Measurements from ENCODE around the gene ENC1.
"Not testable (repeated sequence)": the region's sequence is repeated elsewhere in the genome, so short reads cannot be mapped to it uniquely, and the experiment has no call there.

The ENC1 gene

GRCh38 chr5:74640450-74640953 lies at the start of gene ENC1:
Gene ENC1, minus strand, starts transcription at chr5:74640728. Its CDS starts 4,243 bp downstream, at chr5:74636485.
- DNase-seq (ENCODE audit: low read depth in 1 of 2, low spot score in 1 of 2) = peak; percentile 45 to 59

DNA sequence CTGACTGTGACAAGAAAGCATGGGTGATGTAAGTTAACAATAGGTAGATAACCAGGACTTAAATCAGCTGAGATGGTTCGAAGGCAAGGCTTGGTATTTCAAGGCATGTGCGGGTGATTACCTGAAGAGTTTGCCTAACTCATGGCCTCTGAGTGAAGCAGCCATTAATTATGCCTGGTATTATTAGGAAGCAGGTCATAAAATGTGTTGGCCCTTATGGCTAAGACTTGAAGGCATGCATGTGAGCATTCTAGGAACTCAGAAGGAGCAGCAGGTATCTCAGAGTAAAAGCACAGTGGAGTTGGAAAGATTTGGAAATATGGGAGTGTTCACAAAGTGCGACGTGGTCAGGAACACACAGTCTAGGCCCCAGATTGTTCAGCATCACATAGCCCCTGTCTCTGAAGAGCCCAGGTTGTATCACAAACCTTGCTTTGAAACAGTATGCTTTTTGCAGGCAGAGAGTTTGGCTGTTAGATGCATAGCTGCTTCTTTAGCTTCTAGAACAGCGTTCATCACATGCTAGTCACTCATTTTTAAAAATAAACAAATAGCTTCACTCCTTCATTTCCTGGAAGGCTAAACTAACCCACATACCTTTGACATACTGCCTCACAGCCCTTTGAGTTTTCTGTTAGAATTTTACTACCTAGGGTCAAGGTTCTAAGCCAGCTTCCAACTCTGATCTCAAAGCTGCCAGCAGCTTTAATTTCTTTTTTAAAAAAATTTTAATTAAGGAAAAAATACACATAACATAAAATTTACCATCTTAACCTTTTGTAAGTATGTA lies 46.6 kb upstream of the ENC1 start:
- DNase-seq (ENCODE audit: low read depth in 1 of 2, low spot score in 1 of 2) = no peak

DNA sequence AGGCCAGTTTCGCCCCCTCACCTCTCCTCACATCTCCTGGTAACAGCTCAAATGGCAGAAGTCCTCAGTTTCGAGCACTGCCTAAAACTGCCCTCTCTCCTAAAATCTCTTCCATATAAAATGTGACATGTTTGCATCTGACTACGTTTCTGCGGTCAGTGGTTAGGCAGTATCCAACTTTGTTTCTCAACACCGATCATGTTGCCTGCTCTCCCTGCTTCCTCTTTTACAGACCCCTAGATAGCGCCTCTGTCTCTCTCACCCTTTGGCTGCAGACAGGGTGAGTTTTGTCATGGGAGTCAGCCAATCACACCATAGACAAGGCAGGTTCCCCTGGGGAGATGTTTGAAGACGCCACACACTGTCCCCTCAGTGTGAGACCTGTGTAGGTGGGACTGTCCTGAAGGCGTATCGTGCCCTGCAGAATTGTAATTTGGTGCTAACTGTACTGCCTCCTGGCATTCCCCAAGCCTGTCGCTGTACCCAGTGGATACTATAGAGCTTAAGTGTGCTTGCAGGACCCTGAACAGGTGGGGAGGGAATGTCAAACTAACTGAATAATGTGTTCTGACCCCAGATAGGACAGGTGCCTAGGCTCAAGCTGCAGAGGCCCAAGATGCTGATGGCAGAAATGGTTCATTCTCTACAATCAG lies 45.6 kb upstream of the ENC1 start:
- no peak for DNase-seq (ENCODE audit: low read depth in 1 of 2, low spot score in 1 of 2)

DNA sequence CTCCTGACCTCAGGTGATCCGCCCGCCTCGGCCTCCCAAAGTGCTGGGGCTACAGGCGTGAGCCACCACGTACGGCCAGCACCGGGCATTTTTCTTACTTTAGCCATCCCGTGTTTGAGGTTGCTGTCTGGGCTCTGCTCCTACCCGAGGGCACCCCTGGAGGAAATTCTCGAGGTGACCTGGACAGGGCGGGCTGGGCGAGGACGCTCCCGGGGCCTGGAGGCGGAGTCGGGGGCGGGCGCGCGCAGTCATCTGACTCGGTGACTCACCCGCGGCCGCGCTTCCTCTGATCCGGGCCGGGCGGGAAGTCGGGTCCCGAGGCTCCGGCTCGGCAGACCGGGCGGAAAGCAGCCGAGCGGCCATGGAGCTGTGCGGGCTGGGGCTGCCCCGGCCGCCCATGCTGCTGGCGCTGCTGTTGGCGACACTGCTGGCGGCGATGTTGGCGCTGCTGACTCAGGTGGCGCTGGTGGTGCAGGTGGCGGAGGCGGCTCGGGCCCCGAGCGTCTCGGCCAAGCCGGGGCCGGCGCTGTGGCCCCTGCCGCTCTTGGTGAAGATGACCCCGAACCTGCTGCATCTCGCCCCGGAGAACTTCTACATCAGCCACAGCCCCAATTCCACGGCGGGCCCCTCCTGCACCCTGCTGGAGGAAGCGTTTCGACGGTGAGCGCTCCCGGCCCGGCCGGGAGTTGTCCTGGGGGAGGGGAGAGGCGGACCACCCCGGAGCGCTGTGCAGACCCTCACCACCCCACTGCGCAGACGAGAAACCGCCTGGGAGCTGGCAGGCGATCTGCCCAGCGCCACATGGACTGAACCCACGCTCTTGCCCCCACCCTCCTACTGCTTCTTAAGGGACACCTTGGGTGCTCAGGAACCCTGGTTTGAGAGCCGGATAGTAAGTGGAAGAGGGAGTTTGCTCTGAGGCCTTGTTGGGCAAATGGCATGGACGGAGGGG lies 44.6 kb upstream of the ENC1 start, which contains the start of gene HEXB:
Gene HEXB (plus strand): TSS at position 334 of the 952 bp plus-strand sequence. CDS start 28 bp downstream, at position 362.
- peak; percentile 58 to 75 for DNase-seq (ENCODE audit: low read depth in 1 of 2, low spot score in 1 of 2)

DNA sequence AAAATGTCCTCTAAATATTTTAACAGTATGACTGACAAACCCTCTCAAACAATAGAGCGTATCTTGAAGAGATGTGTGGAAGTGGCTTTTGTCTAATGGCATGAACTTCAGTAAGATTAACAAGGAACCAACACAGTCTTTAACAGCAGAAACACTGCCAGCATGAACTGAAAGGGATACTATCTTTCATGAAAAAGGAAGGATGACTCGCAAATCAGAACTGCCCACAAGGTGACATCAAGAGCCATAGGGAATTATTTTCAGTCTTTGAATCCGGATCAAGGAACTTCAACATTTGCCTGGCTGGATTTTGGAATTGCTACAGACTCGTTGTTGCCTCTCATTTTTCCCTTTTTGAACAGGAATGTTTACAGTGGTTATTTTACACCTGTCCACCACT lies 39.4 kb upstream of the ENC1 start:
- DNase-seq (ENCODE audit: low read depth in 1 of 2, low spot score in 1 of 2) = no peak

GRCh38 chr5:74679300-74679699 lies 38.8 kb upstream of the ENC1 start:
- not testable (repeated sequence) for DNase-seq (ENCODE audit: low read depth in 1 of 2, low spot score in 1 of 2)

GRCh38 chr5:74678123-74678522 lies 37.6 kb upstream of the ENC1 start:
- not testable (repeated sequence) for DNase-seq (ENCODE audit: low read depth in 1 of 2, low spot score in 1 of 2)

- DNase-seq (ENCODE audit: low read depth in 1 of 2, low spot score in 1 of 2) = not testable (repeated sequence)
Measured at GRCh38 chr5:74676466-74676865, 35.9 kb upstream of the ENC1 start.

GRCh38 chr5:74673011-74673790 lies 32.7 kb upstream of the ENC1 start:
- DNase-seq (ENCODE audit: low read depth in 1 of 2, low spot score in 1 of 2) = no peak

GRCh38 chr5:74672215-74672877 lies 31.8 kb upstream of the ENC1 start:
- DNase-seq (ENCODE audit: low read depth in 1 of 2, low spot score in 1 of 2) = no peak

DNA sequence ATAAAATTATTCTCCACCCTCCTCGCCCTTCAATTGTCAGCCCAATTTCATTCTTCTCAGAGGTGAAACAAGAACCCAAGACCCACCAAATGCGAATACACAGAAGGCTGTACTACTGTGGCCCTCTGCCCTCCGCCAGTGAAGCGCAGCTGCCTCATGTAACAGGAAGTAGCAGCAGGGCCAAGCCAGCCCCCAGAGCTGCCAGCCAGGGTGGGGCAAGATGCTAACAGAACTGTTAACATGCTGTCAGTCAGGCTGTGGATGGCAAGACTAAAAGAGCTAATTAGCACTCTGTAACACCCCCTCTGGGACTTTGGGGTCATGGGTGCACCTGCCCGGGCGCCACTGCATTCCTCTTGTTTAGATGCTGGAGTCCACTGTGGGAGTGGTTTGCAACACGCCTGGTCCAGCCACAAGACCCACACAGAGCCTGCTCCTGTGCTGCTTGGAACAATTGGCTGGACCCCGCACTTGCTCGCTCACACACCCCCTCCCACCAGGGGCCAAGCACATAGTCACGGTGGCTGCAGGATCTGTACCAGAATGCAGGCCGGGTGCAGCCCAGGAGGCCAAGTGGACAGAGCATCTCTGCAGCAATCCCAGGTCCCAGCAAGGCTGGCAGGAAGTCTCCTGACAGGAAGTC lies 30.0 kb upstream of the ENC1 start:
- DNase-seq (ENCODE audit: low read depth in 1 of 2, low spot score in 1 of 2) = no peak

- DNase-seq (ENCODE audit: low read depth in 1 of 2, low spot score in 1 of 2) = no peak
Measured at GRCh38 chr5:74669821-74670220, 29.3 kb upstream of the ENC1 start.

DNA sequence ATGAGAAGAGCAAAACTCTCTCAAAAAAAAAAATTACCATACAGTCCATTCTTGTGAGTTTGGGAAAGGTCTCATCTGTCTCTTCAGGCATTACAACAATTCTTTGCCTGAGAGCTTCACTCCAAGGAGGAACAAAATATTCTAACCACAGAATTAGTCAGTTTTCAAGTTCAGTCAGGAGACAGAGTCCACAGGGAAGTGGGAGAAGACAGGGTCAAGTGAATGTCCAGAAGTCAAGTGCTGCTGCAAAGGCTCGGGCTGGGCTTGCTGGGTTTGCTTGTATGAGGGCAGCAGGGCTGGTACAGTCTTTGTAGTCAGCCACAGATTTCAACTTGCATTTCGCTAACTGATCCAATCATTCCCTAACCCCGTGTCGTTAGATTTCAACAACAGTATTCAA lies 26.9 kb upstream of the ENC1 start:
- DNase-seq (ENCODE audit: low read depth in 1 of 2, low spot score in 1 of 2) = no peak

DNA sequence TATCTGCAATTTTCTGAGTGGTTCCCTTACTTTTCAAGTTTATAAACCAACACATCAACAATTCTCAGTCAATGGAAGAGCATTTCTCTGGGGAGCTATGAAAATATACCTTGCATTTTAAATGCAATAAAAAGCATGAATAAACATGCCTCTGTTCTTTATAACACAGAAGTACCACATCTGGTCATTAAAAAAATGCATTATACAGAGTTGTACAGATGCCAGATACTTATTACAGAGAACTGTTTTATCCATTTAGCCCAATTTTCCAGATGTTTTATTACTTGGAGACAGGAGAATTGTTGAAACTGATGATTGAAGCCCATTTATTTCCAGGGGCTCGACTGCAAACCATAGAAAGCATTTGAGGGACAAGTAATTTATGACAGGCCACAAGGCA lies 25.3 kb upstream of the ENC1 start:
- no peak for DNase-seq (ENCODE audit: low read depth in 1 of 2, low spot score in 1 of 2)

DNA sequence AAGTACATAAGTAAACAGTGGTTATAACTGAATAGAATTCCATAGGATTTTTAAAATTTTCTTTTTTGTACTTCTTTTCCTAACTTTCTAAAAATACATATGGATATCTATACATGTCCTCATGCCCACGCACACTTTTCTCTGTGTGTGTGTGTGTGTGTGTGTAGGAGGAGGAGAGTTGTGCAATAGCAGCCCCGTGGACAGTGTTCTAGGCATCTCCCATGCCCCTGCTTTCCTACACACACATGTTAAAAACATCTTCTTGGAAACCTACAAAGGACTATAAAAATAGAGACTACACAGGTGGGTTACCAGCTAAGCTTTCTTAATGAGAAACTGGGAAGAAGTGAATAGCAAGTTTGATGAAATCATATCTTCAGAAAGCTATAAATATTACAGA lies 24.7 kb upstream of the ENC1 start:
- DNase-seq (ENCODE audit: low read depth in 1 of 2, low spot score in 1 of 2) = no peak

DNA sequence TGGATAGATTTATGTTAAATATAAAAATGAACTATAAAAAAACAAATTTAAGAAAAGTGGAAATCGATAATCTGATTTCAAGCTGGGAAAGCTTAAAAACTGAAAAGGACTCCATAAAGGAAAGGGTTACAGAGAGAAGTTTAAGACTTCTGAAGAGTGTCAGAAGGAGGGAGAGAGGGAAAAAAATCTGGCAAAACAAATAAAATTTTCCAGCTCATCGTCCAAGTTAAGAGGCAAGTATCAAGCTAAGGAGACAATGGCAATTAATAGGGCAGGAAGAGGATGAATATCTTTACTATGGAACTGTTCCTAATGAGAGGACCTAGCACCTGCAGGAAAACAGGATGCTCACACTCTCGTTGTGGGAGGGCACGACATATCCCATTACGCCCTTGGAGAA lies 24.0 kb upstream of the ENC1 start:
- no peak for DNase-seq (ENCODE audit: low read depth in 1 of 2, low spot score in 1 of 2)

DNA sequence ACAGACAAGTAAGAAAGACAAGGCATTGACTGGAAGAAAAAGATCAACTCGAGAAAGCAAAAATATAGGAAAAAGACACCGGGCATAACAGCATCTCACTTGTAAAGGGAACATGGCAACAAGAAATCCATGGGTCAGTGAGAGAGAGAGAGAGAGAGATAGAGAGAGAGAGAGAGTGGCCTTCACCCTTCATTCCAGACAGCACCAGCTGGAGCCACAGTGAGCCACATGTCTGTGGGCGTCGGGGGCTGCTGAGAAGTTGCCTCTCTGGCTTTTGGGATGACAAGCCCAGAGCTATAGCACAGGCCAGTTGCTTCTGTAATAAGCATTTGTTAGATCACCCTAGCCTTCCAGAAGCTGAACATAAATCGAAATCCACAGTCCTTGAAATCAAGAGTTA lies 20.3 kb upstream of the ENC1 start:
- no peak for DNase-seq (ENCODE audit: low read depth in 1 of 2, low spot score in 1 of 2)

- DNase-seq (ENCODE audit: low read depth in 1 of 2, low spot score in 1 of 2) = no peak
Measured at GRCh38 chr5:74660140-74660539, 19.6 kb upstream of the ENC1 start.

DNA sequence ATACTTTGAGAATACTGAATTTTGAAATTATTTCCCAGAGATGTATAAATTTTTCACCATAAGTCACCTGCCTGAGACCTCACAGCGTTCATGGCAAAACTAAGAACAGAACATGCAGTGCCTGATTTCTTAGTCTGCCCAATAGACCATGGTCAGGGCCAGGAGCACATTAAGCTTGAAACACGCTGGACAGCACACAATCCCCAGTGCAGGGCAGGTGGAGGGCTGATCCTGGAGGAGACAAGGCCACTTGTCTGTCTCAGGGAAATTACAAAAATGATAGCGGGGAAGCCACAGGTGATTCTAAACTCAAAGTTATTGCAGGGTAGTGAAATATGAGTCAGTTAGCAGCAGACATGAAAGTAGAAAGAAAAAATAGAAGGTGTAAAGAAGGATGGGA lies 18.6 kb upstream of the ENC1 start:
- no peak for DNase-seq (ENCODE audit: low read depth in 1 of 2, low spot score in 1 of 2)

Data from activated CD4-positive, alpha-beta T cell treated with anti-CD3 and anti-CD28 coated beads, Interleukin-2, amount 50 U/mL, for 24 hours (primary cell).